Retinal pigment epithelial cell (primary cell): ENCODE results near the gene KAZALD1.

Experiments used
- DNase-seq: peaks from one replicate; pipeline ENCODE4 v3.0.0-alpha.2; 2010; ENCODE audit warnings: low read depth
- H3K4me3 ChIP-seq: 2 replicates; pipeline ENCODE4 v1.5.1; 2011; ENCODE audit warnings: mild to moderate bottlenecking, low read length, control low read depth, moderate library complexity
- TF ChIP-seq, protein P1 (sequence below): conservative IDR thresholded peaks from 2 replicates; pipeline ENCODE4 v1.5.1; 2011; ENCODE audit warnings: low read depth, low read length, control low read depth, inconsistent platforms

KAZALD1 gene

GRCh38 chr10:101016814-101017213 is 45.0 kb upstream of the KAZALD1 start:
- no peak overlapping the region for H3K4me3 ChIP-seq
- TF ChIP-seq, protein P1, sequence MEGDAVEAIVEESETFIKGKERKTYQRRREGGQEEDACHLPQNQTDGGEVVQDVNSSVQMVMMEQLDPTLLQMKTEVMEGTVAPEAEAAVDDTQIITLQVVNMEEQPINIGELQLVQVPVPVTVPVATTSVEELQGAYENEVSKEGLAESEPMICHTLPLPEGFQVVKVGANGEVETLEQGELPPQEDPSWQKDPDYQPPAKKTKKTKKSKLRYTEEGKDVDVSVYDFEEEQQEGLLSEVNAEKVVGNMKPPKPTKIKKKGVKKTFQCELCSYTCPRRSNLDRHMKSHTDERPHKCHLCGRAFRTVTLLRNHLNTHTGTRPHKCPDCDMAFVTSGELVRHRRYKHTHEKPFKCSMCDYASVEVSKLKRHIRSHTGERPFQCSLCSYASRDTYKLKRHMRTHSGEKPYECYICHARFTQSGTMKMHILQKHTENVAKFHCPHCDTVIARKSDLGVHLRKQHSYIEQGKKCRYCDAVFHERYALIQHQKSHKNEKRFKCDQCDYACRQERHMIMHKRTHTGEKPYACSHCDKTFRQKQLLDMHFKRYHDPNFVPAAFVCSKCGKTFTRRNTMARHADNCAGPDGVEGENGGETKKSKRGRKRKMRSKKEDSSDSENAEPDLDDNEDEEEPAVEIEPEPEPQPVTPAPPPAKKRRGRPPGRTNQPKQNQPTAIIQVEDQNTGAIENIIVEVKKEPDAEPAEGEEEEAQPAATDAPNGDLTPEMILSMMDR, result no peak
- no peak for DNase-seq

GRCh38 chr10:101018118-101018599 is 43.6 kb upstream of the KAZALD1 start:
- no peak overlapping the region for H3K4me3 ChIP-seq
- TF ChIP-seq, protein P1, result no peak
- DNase-seq, result no peak

DNA sequence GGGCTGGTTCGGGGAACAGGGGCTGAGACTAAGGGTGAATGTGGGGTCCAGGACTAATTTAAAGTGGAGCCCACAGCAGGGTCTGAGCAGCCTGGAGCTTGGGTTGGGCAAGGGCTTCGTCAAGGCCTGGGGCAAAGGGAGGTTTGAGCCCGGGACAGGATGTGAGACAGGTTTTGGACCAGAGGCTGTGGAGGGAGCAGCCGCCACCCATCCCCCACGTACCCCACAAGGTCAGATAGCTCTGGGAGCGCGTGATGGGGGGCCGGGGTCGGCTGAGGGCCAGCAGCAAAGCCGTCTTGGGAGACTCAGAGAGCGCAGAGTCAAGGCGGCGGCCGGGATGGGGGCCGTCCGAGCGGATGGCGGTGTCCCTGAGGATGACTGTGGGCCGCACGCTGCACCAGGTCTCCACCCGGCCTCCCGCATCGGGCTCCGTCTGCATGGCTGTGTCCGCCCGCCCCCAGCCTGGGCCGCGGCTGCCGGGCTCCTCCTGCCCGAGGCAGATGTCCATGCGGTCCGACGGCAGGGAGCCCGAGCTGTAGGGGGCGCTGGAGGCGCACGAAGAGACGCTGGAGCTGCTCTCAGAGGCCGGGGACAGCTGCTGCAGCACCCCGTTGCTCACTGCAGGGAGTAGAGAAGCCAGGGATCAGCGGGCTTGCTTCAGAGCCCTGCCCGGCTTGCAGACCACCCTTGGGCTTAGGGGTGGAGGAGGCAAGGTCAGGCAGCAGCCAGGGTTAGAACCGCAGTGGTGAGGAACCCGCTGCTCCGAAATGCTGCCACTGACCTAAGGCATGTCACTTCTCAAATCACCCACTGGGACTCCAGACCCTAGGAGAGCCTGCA is 43.0 kb upstream of the KAZALD1 start:
- no peak overlapping the region for H3K4me3 ChIP-seq
- no peak for DNase-seq
- TF ChIP-seq, protein P1, result peak; percentile 81

DNA sequence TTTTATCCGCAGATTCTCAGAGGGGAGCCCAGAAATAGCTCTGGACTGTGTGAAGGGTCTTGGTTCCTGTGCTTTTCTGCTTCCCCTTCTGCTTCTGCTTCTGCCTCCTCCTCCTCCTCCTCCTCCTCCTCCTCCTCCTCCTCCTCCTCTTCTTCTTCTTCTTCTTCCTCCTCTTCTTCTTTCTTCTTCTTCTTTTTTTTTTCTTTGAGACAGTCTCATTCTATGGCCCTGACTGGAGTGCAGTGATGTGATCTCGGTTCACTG is 42.4 kb upstream of the KAZALD1 start:
- DNase-seq, result no peak
- TF ChIP-seq, protein P1, result no peak
- H3K4me3 ChIP-seq, result no peak overlapping the region

- H3K4me3 ChIP-seq, result no peak overlapping the region
- TF ChIP-seq, protein P1, result no peak
- no peak for DNase-seq
These were observed 41.2 kb upstream of the KAZALD1 start for GRCh38 chr10:101020427-101021075.

DNA sequence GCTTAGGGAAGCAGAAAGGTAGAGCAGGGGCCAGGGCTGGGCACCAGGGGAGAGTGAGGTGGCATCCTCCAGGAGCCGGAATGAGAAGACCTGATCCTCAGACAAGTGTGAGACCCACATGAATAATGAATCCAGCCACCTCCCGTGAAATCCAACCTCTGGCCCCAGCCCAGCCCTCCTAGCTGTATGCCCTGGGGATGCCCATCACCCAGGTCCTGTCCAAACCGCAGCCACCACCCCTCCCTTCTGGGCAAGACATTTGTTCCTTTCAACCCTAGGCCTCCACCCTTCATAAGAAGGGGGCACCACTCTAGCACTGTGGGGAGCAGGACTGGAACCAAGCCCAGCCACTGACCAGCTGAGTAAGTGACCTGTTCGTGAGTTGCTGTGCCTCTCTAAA is 40.5 kb upstream of the KAZALD1 start:
- no peak overlapping the region for H3K4me3 ChIP-seq
- no peak for DNase-seq
- TF ChIP-seq, protein P1, result no peak
